SJCRH30 (cell line): ENCODE measurements around the gene KCNK2. TPM values are rescaled to one million over a fixed set of nuclear protein-coding genes. Genes with fewer than 3 reads are reported as not detected.

Source experiments
- DNase-seq, 2 experiments: peaks; one replicate each; pipeline ENCODE4 v3.0.0-alpha.2; 2015 to 2020
- H3K27ac ChIP-seq: fragments of 250-450 bp; sonication (Bioruptor Pico); 2 replicates; pipeline ENCODE4 v1.5.1; 2020; ENCODE audit warnings: mild to moderate bottlenecking, moderate library complexity
- H3K27me3 ChIP-seq: fragments of 250-450 bp; sonication (Bioruptor Pico); 2 replicates; pipeline ENCODE4 v1.5.1; 2020; ENCODE audit warnings: mild to moderate bottlenecking, moderate library complexity
- H3K36me3 ChIP-seq: fragments of 250-450 bp; sonication (Bioruptor Pico); 2 replicates; pipeline ENCODE4 v1.5.1; 2020; ENCODE audit warnings: mild to moderate bottlenecking, moderate library complexity
- H3K4me1 ChIP-seq: fragments of 250-450 bp; sonication (Bioruptor Pico); 2 replicates; pipeline ENCODE4 v1.5.1; 2020; ENCODE audit warnings: mild to moderate bottlenecking, moderate library complexity
- H3K4me3 ChIP-seq: fragments of 250-450 bp; sonication (Bioruptor Pico); 2 replicates; pipeline ENCODE4 v1.5.1; 2020; ENCODE audit warnings: mild to moderate bottlenecking, moderate library complexity
- H3K9me3 ChIP-seq: fragments of 250-450 bp; sonication (Bioruptor Pico); replicated peaks from 2 replicates; pipeline ENCODE4 v1.5.1; 2020; ENCODE audit warnings: mild to moderate bottlenecking, moderate library complexity
- total RNA-seq: library from RNA; depleted of rRNA; stranded (reverse); fragments of >200 nt; shearing (Covaris generic); gene quantifications from 2 replicates; pipeline ENCODE4 v1.2.3, GENCODE V29; 2014

Gene KCNK2
- total RNA-seq, 1 experiment from 2014 or later, result not detected

DNA sequence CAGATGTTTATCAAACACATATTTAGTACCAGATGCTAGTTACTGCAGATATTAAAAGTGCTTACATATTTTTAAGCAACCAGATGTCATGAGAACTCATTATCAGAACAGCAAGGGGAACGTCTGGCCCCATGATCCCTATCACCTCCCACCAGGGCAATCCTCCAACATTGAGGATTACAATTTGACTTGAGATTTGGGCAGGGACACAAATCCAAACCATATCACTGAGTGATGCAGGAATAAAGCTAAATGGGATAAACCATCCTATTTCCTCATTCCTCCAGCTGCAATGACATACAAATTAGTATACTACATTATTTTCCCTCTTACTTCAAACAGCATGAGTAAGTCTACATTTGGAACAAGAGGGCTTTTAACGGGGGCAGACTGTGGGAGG, 3.1 kb upstream of the KCNK2 start:
- DNase-seq, result no peak
- peaks cover 8% of the 10 kb centered on the region; the same call in 1 of the 2 replicates for H3K27me3 ChIP-seq
- no peaks in the 10 kb centered on the region for H3K4me1 ChIP-seq
- no peaks in the 10 kb centered on the region for H3K36me3 ChIP-seq
- H3K9me3 ChIP-seq, result no peaks in the 10 kb centered on the region
- H3K27ac ChIP-seq, result no peak overlapping the region
- H3K4me3 ChIP-seq, result no peak overlapping the region

GRCh38 chr1:215081661-215082531, 641 bp upstream of the KCNK2 start:
- no peak for DNase-seq
- Histone ChIP-seq H3K36me3 (no peaks in the 10 kb centered on the region), H3K27me3 (peaks cover 15% of the 10 kb centered on the region; the same call in 1 of the 2 replicates), H3K9me3 (no peaks in the 10 kb centered on the region), H3K4me3 (no peak overlapping the region), H3K4me1 (no peaks in the 10 kb centered on the region), H3K27ac (no peak overlapping the region)

DNA sequence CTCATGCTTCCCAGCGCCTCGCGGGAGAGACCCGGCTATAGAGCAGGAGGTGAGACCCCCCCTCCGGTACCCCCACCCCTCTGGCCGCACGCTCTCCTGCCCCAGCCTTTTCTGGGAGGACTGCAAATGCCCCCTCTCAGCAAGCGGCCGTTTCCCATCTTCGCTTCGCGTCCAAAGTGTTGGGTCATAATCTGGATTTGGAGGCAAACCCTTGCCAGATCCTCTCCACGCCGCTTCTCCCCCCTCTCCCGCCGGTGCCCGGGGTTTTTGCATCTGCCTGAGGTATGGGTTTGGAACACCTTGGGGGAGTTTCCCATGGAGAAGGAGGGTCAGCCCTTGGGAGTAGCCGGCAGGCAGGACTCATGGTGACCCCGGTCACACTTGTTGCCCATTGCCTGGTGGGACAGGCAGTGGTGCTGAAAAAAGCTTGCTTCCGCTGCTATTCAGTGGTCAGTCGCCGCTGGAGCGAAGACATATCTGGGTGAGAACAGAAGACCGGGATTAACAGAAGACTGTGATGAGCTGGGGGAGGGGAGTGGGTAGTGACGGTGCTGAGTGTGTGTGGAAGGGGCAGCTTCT, 935 bp downstream of the KCNK2 start:
- Histone ChIP-seq H3K4me3 (no peak overlapping the region), H3K27ac (no peak overlapping the region), H3K27me3 (peaks cover 17% of the 10 kb centered on the region; the same call in 1 of the 2 replicates), H3K9me3 (no peaks in the 10 kb centered on the region), H3K4me1 (no peaks in the 10 kb centered on the region), H3K36me3 (no peaks in the 10 kb centered on the region)
- DNase-seq, result no peak

DNA sequence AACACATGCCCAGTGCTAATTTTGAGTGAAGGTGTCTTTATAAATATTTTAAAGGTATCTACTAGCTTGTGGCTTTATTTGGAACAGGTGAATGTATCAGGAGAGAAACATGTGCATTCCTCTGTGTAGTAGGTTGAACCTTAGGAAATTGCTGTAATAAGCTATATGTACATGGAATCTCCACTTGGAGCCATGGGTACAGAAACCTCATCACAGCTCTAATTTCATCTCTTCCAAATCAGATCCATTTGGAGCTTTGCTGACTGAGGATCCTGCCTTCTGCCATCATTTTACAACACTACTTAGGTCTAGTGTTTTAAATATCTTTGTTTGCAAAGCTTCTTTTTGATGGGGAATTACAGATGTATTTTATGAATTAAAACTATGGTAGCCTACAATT, 2.1 kb downstream of the KCNK2 start:
- DNase-seq, result no peak
- no peaks in the 10 kb centered on the region for H3K9me3 ChIP-seq
- no peak overlapping the region for H3K27ac ChIP-seq
- peaks cover 17% of the 10 kb centered on the region; the same call in 1 of the 2 replicates for H3K27me3 ChIP-seq
- H3K36me3 ChIP-seq, result no peaks in the 10 kb centered on the region
- no peak overlapping the region for H3K4me3 ChIP-seq
- no peaks in the 10 kb centered on the region for H3K4me1 ChIP-seq

- Histone ChIP-seq H3K36me3 (no peaks in the 10 kb centered on the region), H3K27ac (no peak overlapping the region), H3K4me1 (no peaks in the 10 kb centered on the region; the same call in 1 of the 2 replicates), H3K4me3 (no peak overlapping the region), H3K9me3 (no peaks in the 10 kb centered on the region), H3K27me3 (peaks cover 21% of the 10 kb centered on the region; the same call in 1 of the 2 replicates)
- DNase-seq, result no peak
These were observed 5.1 kb downstream of the KCNK2 start for GRCh38 chr1:215087603-215088002.

GRCh38 chr1:215094381-215094780, 11.8 kb downstream of the KCNK2 start:
- H3K36me3 ChIP-seq, result no peaks in the 10 kb centered on the region
- H3K9me3 ChIP-seq, result no peaks in the 10 kb centered on the region
- no peak overlapping the region for H3K27ac ChIP-seq
- 0 out of 2 replicates have a peak, but pooled peaks cover 4% of the 10 kb centered on the region for H3K27me3 ChIP-seq
- H3K4me3 ChIP-seq, result no peak overlapping the region
- DNase-seq, result no peak
- H3K4me1 ChIP-seq, result no peaks in the 10 kb centered on the region; the same call in 1 of the 2 replicates

- no peaks in the 10 kb centered on the region for H3K9me3 ChIP-seq
- no peaks in the 10 kb centered on the region for H3K36me3 ChIP-seq
- no peak overlapping the region for H3K27ac ChIP-seq
- H3K27me3 ChIP-seq, result 0 out of 2 replicates have a peak, but pooled peaks cover 2% of the 10 kb centered on the region
- no peak for DNase-seq
- H3K4me3 ChIP-seq, result no peak overlapping the region
- no peaks in the 10 kb centered on the region; the same call in 1 of the 2 replicates for H3K4me1 ChIP-seq
These were observed 13.0 kb downstream of the KCNK2 start for GRCh38 chr1:215095524-215095923.

- H3K4me1 ChIP-seq, result no peaks in the 10 kb centered on the region
- H3K4me3 ChIP-seq, result no peak overlapping the region
- no peak overlapping the region for H3K27ac ChIP-seq
- H3K36me3 ChIP-seq, result no peaks in the 10 kb centered on the region
- no peaks in the 10 kb centered on the region for H3K27me3 ChIP-seq
- H3K9me3 ChIP-seq, result no peaks in the 10 kb centered on the region
- DNase-seq, result no peak
These were observed 19.0 kb downstream of the KCNK2 start for GRCh38 chr1:215101511-215101910.

DNA sequence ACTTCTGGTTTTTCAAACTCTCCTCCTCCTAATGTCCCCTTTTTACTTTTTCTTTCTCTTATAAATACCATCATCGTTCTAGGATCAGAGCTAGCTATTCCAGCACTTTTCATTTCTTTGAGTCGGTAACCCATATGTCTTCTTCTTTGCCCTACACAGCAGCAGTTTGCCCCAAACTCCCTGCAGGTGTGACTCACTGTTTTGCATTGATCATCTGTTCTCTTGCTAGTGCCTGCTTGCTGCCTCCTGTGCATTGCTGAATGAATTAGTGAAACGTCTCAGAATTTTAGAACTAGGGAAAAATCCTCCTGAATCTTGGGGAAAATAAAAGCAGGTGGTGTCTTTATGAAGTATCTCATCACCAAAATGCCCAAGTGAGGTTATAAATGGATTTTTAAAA, 21.7 kb downstream of the KCNK2 start:
- DNase-seq, result no peak
- no peaks in the 10 kb centered on the region for H3K27me3 ChIP-seq
- no peaks in the 10 kb centered on the region for H3K4me1 ChIP-seq
- H3K27ac ChIP-seq, result no peak overlapping the region
- no peaks in the 10 kb centered on the region for H3K9me3 ChIP-seq
- H3K4me3 ChIP-seq, result no peak overlapping the region
- H3K36me3 ChIP-seq, result no peaks in the 10 kb centered on the region

DNA sequence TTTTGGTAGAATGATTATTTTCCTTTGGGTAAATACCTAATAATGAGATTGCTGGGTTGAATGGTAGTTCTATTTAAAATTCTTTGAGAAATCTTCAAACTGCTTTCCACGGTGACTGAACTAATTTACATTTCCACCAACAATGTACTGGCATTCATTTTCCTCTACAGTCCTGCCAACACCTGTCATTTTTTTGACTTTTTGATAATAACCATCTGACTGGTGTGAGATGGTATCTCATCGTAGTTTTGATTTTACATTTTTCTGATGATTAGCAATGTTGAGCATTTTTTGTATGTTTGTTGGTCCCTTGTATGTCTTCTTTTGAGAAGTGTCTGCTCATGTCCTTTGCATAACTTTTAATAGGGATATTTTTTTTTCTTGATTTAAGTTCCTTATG, 23.5 kb downstream of the KCNK2 start:
- Histone ChIP-seq H3K27ac (no peak overlapping the region), H3K27me3 (no peaks in the 10 kb centered on the region), H3K9me3 (no peaks in the 10 kb centered on the region), H3K4me3 (no peak overlapping the region), H3K4me1 (no peaks in the 10 kb centered on the region), H3K36me3 (no peaks in the 10 kb centered on the region)
- DNase-seq, result no peak

DNA sequence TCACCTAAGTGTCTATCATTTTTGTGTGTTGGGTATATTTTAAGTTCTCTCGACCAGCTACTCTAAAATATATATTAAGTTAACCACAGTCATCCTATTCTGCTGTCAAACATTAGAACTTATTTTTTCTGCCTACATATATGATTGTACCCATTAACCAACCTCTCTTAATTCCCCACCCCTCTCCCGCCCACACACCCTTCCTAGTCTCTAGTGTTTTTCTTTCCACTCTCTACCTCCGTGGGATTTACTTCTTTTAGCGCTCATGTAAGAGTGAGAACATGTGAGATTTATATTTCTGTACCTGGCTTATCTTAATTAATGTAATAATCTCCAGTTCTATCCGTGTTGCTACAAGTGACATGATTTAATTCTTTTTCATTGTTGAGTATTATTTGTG, 26.6 kb downstream of the KCNK2 start:
- no peaks in the 10 kb centered on the region for H3K9me3 ChIP-seq
- no peak overlapping the region for H3K27ac ChIP-seq
- no peak for DNase-seq
- no peaks in the 10 kb centered on the region for H3K27me3 ChIP-seq
- no peaks in the 10 kb centered on the region for H3K36me3 ChIP-seq
- H3K4me3 ChIP-seq, result no peak overlapping the region
- no peaks in the 10 kb centered on the region for H3K4me1 ChIP-seq

DNA sequence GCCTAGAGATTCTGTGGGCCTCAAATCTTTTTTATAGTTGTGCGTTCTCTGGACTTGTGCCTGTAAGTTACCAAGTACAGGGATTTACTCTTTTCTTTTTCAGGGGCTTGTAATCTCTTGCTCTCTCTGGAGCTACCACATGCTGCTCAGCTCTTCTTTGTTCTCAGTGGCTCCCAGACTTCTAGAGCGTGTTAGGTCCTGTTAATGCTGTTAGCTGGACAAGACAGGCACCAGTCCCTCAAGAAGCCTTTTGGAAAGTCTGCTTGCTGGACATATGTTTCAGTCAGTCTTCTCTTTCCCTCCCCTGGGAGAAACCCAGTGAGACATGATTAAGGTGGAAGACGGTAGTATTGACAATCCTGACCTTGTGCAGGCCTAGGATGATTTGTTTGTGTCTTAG, 29.4 kb downstream of the KCNK2 start:
- H3K4me1 ChIP-seq, result no peaks in the 10 kb centered on the region

DNA sequence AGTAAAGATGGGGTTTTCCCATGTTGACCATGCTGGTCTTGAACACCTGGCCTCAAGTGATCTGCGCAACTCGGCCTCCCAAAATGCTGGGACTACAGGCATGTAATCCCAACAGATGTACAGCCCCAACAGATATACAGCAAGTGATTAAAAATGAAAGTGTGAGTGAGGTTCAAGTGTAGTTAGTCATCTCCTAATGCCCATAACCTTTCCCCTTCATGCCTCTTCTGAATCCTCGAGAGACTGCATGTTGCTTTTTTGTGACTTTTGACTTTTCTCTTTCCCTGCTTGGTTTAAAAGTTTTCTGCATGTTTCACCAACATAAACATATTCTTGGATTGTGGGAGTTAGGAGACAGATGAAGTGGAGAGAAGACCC, 31.2 kb downstream of the KCNK2 start:
- Histone ChIP-seq H3K4me3 (no peak overlapping the region), H3K36me3 (no peaks in the 10 kb centered on the region), H3K4me1 (no peaks in the 10 kb centered on the region), H3K9me3 (no peaks in the 10 kb centered on the region), H3K27ac (no peak overlapping the region), H3K27me3 (no peaks in the 10 kb centered on the region)
- DNase-seq, result no peak

More for the DNA sequence above, 29.4 kb downstream of the KCNK2 start:
- Histone ChIP-seq H3K9me3 (no peaks in the 10 kb centered on the region), H3K36me3 (no peaks in the 10 kb centered on the region), H3K27ac (no peak overlapping the region), H3K4me3 (no peak overlapping the region), H3K27me3 (no peaks in the 10 kb centered on the region)
- no peak for DNase-seq

GRCh38 chr1:215114154-215114933, 31.8 kb downstream of the KCNK2 start:
- Histone ChIP-seq H3K27ac (no peak overlapping the region), H3K36me3 (no peaks in the 10 kb centered on the region), H3K4me1 (no peaks in the 10 kb centered on the region), H3K27me3 (no peaks in the 10 kb centered on the region), H3K4me3 (no peak overlapping the region), H3K9me3 (no peaks in the 10 kb centered on the region)
- no peak for DNase-seq

- no peaks in the 10 kb centered on the region for H3K27me3 ChIP-seq
- H3K9me3 ChIP-seq, result no peaks in the 10 kb centered on the region
- H3K36me3 ChIP-seq, result no peaks in the 10 kb centered on the region
- H3K4me1 ChIP-seq, result no peaks in the 10 kb centered on the region
- no peak for DNase-seq
- no peak overlapping the region for H3K4me3 ChIP-seq
- H3K27ac ChIP-seq, result no peak overlapping the region
These were observed 33.2 kb downstream of the KCNK2 start for GRCh38 chr1:215115760-215116159.
